ENCODE measurements around the gene MDP1. TPM values are rescaled to one million over a fixed set of nuclear protein-coding genes. Genes with fewer than 3 reads are reported as not detected.

Gene MDP1
- total RNA-seq (10 to 100 TPM; 13.7 to 15.3 TPM), polyA plus RNA-seq (10 to 100 TPM; 33.8 to 39.1 (median 34.5) TPM), total RNA-seq (0 to 0.09 (median 0) reads per million in 6 experiments)

DNA sequence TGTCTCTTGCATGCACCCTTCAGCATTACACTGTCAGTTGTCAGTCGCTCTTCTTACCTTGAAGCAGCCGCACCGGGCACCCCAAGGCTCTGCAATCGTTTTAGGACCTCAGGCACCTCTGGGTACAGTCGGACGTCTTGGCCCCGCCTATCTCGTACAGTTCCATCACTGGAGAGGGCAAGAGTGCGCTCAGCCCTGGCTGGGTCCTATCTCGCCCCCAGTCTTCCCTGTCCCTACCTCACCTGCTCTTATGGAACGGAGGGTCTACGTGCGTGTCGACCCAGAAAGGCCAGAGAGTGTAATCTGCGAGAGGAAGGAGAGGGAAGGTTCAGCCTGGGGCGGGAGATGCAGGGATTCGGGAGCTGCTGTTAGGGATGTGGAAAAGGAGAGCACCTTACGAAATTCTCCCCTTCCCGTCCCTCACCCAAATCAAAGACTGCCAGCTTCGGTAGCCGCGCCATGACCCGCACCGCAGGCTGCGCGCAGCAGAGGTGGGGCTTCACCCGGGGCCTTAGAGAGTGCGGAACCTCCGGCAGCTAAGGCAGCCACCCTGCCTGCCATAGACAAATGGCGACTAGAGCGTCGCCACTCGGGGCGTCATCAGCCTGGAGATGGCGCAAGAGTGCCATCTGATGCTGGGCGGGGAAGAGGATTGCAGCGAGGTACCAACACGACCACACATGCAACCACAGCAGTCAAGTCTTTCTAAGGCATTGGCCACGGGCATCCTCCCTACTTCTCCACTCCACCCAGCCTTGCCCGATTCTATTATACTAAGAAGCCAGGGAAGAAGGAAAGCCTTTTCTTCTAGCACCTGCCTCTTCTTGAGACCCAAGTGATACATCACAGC is at the start of gene MDP1:
Gene MDP1 (minus strand): TSS at position 572 of the 850 bp plus-strand sequence. CDS start 111 bp downstream, at position 461.
- POLR2A ChIA-PET: interaction anchor here (0.7 to 7.1 kb wide), 23 partner anchors 10 to 1450 kb away, joined by 3 to 124 read pairs (median 4); partner anchors contain the start of genes DCAF11, DHRS1, GMPR2 and IPO4
- Mint-ChIP-seq H3K36me3 (peaks cover 0 to 27% (median 5%) of the 10 kb centered on the region in 3 donors), H3K27me3 (peaks cover 0 to 2% (median 0%) of the 10 kb centered on the region in 5 donors), H3K9me3 (no peaks in the 10 kb centered on the region), H3K4me3 (peak within 1 kb of the TSS; percentile 89 to 94 (median 92)), H3K27ac (peak within 1 kb of the TSS; percentile 93 to 100 (median 99)), H3K4me1 (peaks cover 27 to 55% (median 54%) of the 10 kb centered on the region in 4 donors)
- DNase-seq (peak; percentile 71 to 93 (median 86)), ATAC-seq (peak; percentile 75)

GRCh38 chr14:24264298-24264697 is 48.4 kb upstream of the MDP1 start:
- H3K4me3 Mint-ChIP-seq: no peak overlapping the region
- H3K27me3 Mint-ChIP-seq: no peaks in the 10 kb centered on the region
- no peak for ATAC-seq
- DNase-seq: no peak
- H3K4me1 Mint-ChIP-seq: peaks cover 0 to 11% (median 5%) of the 10 kb centered on the region in 4 donors
- H3K36me3 Mint-ChIP-seq: peaks cover 0 to 45% (median 12%) of the 10 kb centered on the region in 3 donors
- H3K27ac Mint-ChIP-seq: peak overlapping the region in 1 of 10 donors; percentile 33
- H3K9me3 Mint-ChIP-seq: no peaks in the 10 kb centered on the region
- POLR2A ChIA-PET: no interaction called here

GRCh38 chr14:24263848-24264247 is 48.0 kb upstream of the MDP1 start:
- no peaks in the 10 kb centered on the region for H3K27me3 Mint-ChIP-seq
- H3K4me3 Mint-ChIP-seq: no peak overlapping the region
- no peak for DNase-seq
- no peak for ATAC-seq
- POLR2A ChIA-PET: no interaction called here
- peaks cover 0 to 11% (median 4%) of the 10 kb centered on the region in 4 donors for H3K4me1 Mint-ChIP-seq
- H3K36me3 Mint-ChIP-seq: peaks cover 0 to 42% (median 12%) of the 10 kb centered on the region in 3 donors
- no peaks in the 10 kb centered on the region for H3K9me3 Mint-ChIP-seq
- peak overlapping the region in 1 of 10 donors; percentile 33 for H3K27ac Mint-ChIP-seq

DNA sequence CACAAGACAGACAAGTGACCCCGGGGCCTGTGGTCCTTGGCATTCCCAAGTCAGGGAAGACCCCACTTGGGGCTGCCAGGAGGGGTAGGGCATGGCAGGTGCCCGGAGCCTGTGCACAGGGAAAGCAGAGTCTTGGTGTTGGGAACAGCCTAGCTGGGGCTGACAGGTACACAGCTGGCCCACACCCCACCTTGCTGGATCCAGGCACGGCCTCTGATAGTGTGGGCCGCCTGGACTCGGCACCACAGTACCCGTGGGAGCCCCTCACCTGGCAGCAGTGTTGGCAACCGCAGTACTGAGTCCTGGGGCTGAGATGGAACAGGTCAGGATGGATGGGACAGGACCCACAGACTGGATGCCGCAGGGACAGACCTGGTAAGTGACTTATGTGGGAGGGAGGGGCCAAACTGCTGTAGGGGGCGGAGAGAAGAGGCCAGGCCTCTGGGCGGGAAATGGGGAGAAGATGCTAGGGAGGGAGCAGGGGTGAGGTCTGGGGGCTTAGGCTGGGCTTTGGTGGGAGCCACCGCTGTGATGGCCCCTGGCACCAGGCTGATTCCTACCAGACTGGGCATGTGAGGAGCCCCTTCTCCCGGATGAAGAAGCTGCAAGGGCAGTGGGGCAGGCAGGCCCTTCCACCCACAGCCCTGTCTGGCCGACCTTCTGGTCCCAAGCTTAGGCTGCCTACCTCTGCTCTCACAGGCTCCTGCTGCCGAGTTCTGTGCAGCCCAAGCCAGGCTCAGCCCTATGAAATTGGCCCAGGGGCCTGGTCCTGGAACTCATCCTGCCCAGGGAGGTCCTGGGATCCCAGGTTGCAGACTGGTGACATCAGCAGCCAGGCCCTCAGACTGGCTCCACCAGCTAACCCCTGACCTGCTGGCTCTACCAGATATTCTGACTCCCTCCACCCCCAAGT is 47.2 kb upstream of the MDP1 start, which contains the start of gene TGM1:
Gene TGM1 (minus strand): TSS at position 357 of the 913 bp plus-strand sequence. CDS start 825 bp downstream, outside the sequence.
- POLR2A ChIA-PET: interaction anchor here (1.8 kb wide), 1 partner anchor 8 kb away, joined by 6 read pairs; the partner anchor contains the start of gene RABGGTA
- Mint-ChIP-seq H3K4me3 (no peak within 1 kb of the TSS), H3K36me3 (peaks cover 0 to 39% (median 10%) of the 10 kb centered on the region in 3 donors), H3K9me3 (no peaks in the 10 kb centered on the region), H3K27ac (peak within 1 kb of the TSS in 3 of 10 donors; percentile 0 to 39 (median 15)), H3K27me3 (no peaks in the 10 kb centered on the region), H3K4me1 (peaks cover 0 to 11% (median 4%) of the 10 kb centered on the region in 4 donors)
- ATAC-seq: no peak
- DNase-seq: no peak

DNA sequence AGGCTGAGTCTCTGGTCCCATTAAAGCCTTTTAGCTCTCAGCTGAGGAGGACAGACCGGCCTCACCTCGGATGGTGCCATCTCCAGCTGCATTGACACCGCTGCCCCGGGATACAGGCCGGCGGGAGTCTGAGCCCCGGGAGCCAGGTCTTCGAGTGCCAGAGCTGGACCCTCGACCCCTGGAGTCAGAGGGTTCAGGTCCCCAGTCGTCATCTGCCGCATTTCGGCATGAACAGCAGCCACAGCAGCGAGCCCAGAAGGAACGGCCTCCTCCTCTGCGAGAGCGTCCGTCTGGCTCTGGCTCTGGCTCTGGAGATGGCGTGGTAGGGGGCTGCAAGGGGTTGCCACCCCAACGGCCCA is 46.1 kb upstream of the MDP1 start:
- no peak overlapping the region for H3K27ac Mint-ChIP-seq
- H3K9me3 Mint-ChIP-seq: no peaks in the 10 kb centered on the region
- H3K27me3 Mint-ChIP-seq: no peaks in the 10 kb centered on the region
- H3K36me3 Mint-ChIP-seq: peaks cover 0 to 32% (median 6%) of the 10 kb centered on the region in 3 donors
- DNase-seq (no peak), ATAC-seq (no peak)
- POLR2A ChIA-PET: interaction anchor here (1.8 kb wide), 1 partner anchor 10 kb away, joined by 6 read pairs; the partner anchor contains the start of gene RABGGTA
- H3K4me1 Mint-ChIP-seq: peaks cover 0 to 6% (median 2%) of the 10 kb centered on the region in 4 donors
- no peak overlapping the region for H3K4me3 Mint-ChIP-seq

DNA sequence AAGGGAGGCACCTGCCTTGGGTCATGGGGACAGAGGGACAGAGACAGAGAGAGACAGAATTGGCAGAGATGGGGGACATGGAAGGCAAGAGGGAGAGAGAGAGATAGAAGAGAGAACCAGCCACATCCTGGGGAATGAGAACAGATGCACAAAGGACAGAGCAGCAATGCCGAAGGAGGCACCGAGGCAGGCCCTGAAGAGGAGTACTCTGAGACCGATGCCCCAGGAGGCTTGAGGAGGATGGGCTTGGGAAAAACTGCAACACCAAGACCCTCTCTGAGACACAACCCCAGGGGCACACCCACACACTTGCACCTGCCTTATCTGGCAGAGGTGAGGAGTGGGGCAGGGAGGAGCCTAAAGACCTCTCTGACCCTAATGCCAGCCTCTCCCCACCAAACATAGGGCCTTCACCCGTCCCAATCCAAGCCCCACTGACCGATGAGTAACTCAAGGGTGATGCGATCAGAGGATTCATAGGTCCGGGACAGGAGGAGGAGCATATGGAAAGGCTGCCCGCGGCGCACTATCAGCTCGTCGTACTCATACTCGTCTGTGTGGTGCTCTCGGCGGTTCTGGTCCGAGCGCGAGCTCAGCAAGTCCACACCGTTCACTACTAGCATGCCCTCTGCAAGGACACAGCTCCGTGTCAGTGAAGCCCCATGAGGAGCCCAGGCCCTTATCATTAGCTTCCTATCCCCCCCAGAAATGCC is 45.5 kb upstream of the MDP1 start:
- POLR2A ChIA-PET: interaction anchor here (1.8 kb wide), 1 partner anchor 10 kb away, joined by 6 read pairs; the partner anchor contains the start of gene RABGGTA
- Mint-ChIP-seq H3K27ac (peak overlapping the region in 2 of 10 donors; percentile 35 to 41), H3K36me3 (peaks cover 0 to 31% (median 1%) of the 10 kb centered on the region in 3 donors), H3K27me3 (no peaks in the 10 kb centered on the region), H3K4me3 (no peak overlapping the region), H3K4me1 (peaks cover 0 to under 1% (median 0%) of the 10 kb centered on the region in 4 donors), H3K9me3 (no peaks in the 10 kb centered on the region)
- DNase-seq (no peak), ATAC-seq (no peak)

DNA sequence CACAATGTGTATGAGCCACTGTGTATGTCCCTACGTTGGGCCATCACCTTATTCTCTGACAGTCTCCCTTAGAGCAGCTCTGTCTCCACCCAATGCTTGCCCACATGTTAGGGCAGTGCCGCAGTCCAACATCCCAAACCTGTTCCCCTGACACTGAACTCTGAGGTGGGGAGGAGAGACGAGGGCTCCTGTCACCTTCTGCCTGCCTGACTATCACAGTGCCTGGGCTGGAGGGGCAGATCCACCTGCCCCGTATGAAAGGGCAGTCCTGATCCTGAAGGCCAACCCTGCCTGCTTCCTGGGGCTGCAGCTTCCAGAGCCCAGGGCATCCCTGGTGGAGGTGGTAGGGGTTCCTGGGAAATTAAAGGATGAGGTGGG is 44.9 kb upstream of the MDP1 start:
- DNase-seq (no peak), ATAC-seq (no peak)
- peaks cover 0 to 26% (median 1%) of the 10 kb centered on the region in 3 donors for H3K36me3 Mint-ChIP-seq
- no peaks in the 10 kb centered on the region for H3K4me1 Mint-ChIP-seq
- H3K9me3 Mint-ChIP-seq: no peaks in the 10 kb centered on the region
- no peak overlapping the region for H3K27ac Mint-ChIP-seq
- no peaks in the 10 kb centered on the region for H3K27me3 Mint-ChIP-seq
- POLR2A ChIA-PET: no interaction called here
- no peak overlapping the region for H3K4me3 Mint-ChIP-seq

DNA sequence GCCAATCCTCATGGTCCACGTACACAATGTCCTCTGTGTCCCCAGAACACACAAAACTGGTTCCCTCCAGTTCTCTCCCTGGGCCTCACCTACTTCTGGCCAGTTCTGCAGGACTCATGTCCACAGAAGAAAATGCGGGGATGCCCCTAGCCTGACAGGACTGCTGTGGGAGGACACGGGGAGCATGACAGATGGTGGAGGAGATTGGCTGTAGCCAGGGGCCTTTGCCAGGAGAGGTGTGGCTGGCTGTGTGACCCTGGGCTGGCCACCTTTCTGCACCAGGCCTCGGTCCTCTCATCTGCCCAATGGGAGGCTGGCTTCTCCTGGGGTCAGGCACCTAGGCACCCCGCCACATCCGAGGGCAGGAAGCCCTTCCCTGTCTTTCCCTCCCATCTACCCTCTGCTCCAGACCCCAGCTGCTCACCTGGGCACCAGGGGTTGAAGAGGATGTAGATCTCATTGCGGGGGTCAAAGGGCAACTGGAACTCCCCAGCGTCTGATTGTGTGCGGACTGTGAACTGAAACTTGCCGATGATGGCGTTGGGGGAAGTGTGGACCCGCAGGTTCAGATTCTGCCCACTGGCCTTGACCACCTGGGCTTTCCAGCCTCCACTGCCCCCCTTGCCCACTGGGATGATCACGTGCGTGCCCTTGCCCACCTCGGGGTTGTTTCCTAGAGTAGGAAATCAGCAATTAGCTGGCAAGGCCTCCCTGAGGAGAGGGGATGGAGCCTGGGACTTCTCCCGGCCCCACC is 44.3 kb upstream of the MDP1 start:
- H3K36me3 Mint-ChIP-seq: peaks cover 0 to 23% (median 6%) of the 10 kb centered on the region in 3 donors
- no peak for DNase-seq

GRCh38 chr14:24259282-24260025 is 43.6 kb upstream of the MDP1 start:
- Mint-ChIP-seq H3K36me3 (peaks cover 0 to 21% (median 8%) of the 10 kb centered on the region in 3 donors), H3K27me3 (no peaks in the 10 kb centered on the region), H3K9me3 (no peaks in the 10 kb centered on the region), H3K4me3 (no peak overlapping the region), H3K4me1 (no peaks in the 10 kb centered on the region), H3K27ac (no peak overlapping the region)
- ATAC-seq: no peak
- no peak for DNase-seq
- POLR2A ChIA-PET: no interaction called here

More for the DNA sequence above, 44.3 kb upstream of the MDP1 start:
- Mint-ChIP-seq H3K27ac (no peak overlapping the region), H3K27me3 (no peaks in the 10 kb centered on the region), H3K4me1 (no peaks in the 10 kb centered on the region), H3K9me3 (no peaks in the 10 kb centered on the region), H3K4me3 (no peak overlapping the region)
- no peak for ATAC-seq
- POLR2A ChIA-PET: no interaction called here

- H3K4me1 Mint-ChIP-seq: no peaks in the 10 kb centered on the region
- no peak for DNase-seq
- H3K4me3 Mint-ChIP-seq: no peak overlapping the region
- H3K27me3 Mint-ChIP-seq: no peaks in the 10 kb centered on the region
- H3K36me3 Mint-ChIP-seq: peaks cover 0 to 24% (median 10%) of the 10 kb centered on the region in 3 donors
- POLR2A ChIA-PET: no interaction called here
- no peaks in the 10 kb centered on the region for H3K9me3 Mint-ChIP-seq
- H3K27ac Mint-ChIP-seq: peak overlapping the region in 1 of 10 donors; percentile 40
- no peak for ATAC-seq
Observed at GRCh38 chr14:24258548-24259265, 42.8 kb upstream of the MDP1 start.

Data from naive thymus-derived CD8-positive, alpha-beta T cell (primary cell).